Caki2 (cell line): ENCODE measurements around the gene FIS1. TPM values are rescaled to one million over a fixed set of nuclear protein-coding genes. Genes with fewer than 3 reads are reported as not detected.
"Not testable (repeated sequence)": the region's sequence is repeated elsewhere in the genome, so short reads cannot be mapped to it uniquely, and the experiment has no call there.

ENCODE experiments used
- DNase-seq: peaks from one replicate; pipeline ENCODE4 v3.0.0-alpha.2; 2015; ENCODE audit warnings: low read depth
- in situ Hi-C: cut with HindIII; loops from 2 replicates; pipeline ENCODE4 v1.10.0; 2016; ENCODE audit warnings: low sequenced_read_pairs, low pct_unique_long_range_greater_than_20kb, mixed read lengths
- total RNA-seq: library from RNA; depleted of rRNA; stranded (reverse); fragments of >200 nt; shearing (Covaris generic); gene quantifications from 2 replicates; pipeline ENCODE4 v1.2.3, GENCODE V29; 2014; ENCODE audit warnings: low replicate concordance

FIS1 gene
- total RNA-seq, 1 experiment from 2014 or later, result 156 TPM

- in situ Hi-C loops, result no loop called here
Measured at GRCh38 chr7:101216860-101217387, 28.0 kb downstream of the FIS1 start.

GRCh38 chr7:101216001-101216859 lies 28.7 kb downstream of the FIS1 start:
- DNase-seq, result no peak
- in situ Hi-C loops, result no loop called here

More at GRCh38 chr7:101216860-101217387, 28.0 kb downstream of the FIS1 start:
- DNase-seq, result peak; percentile 12

GRCh38 chr7:101212014-101212413 lies 32.9 kb downstream of the FIS1 start:
- in situ Hi-C loops, result no loop called here
- no peak for DNase-seq

- in situ Hi-C loops, result no loop called here
- DNase-seq, result no peak
Measured at GRCh38 chr7:101211501-101211900, 33.4 kb downstream of the FIS1 start.

- in situ Hi-C loops, result no loop called here
- DNase-seq, result no peak
Measured at GRCh38 chr7:101210143-101210542, 34.7 kb downstream of the FIS1 start.

- no peak for DNase-seq
- in situ Hi-C loops, result no loop called here
Measured at GRCh38 chr7:101208794-101209193, 36.1 kb downstream of the FIS1 start.

- DNase-seq, result no peak
- in situ Hi-C loops, result no loop called here
Measured at GRCh38 chr7:101207459-101207858, 37.4 kb downstream of the FIS1 start.

- no peak for DNase-seq
- in situ Hi-C loops, result no loop called here
Measured at GRCh38 chr7:101206665-101207042, 38.2 kb downstream of the FIS1 start.

- DNase-seq, result no peak
- in situ Hi-C loops, result no loop called here
Measured at GRCh38 chr7:101205901-101206664, 38.8 kb downstream of the FIS1 start.

GRCh38 chr7:101203740-101204738 lies 40.8 kb downstream of the FIS1 start:
- in situ Hi-C loops, DNase-seq: not testable (repeated sequence)

GRCh38 chr7:101202603-101202918 lies 42.3 kb downstream of the FIS1 start:
- no peak for DNase-seq

GRCh38 chr7:101201695-101202602 lies 42.9 kb downstream of the FIS1 start:
- DNase-seq, result no peak
- in situ Hi-C loops, result no loop called here

More at GRCh38 chr7:101202603-101202918, 42.3 kb downstream of the FIS1 start:
- in situ Hi-C loops, result no loop called here

- no peak for DNase-seq
- in situ Hi-C loops, result no loop called here
Measured at GRCh38 chr7:101200862-101201599, 43.9 kb downstream of the FIS1 start, which contains the start of gene MOGAT3. Gene MOGAT3, minus strand, starts transcription at chr7:101201036. Its CDS starts 182 bp downstream, at chr7:101200854.

- in situ Hi-C loops, result no loop called here
Measured at GRCh38 chr7:101200504-101200861, 44.4 kb downstream of the FIS1 start.

GRCh38 chr7:101199522-101199921 lies 45.4 kb downstream of the FIS1 start:
- in situ Hi-C loops, result not testable (repeated sequence)

More at GRCh38 chr7:101200504-101200861, 44.4 kb downstream of the FIS1 start:
- DNase-seq, result no peak

GRCh38 chr7:101198476-101198875 lies 46.4 kb downstream of the FIS1 start:
- in situ Hi-C loops, result no loop called here
- DNase-seq, result no peak

More at GRCh38 chr7:101199522-101199921, 45.4 kb downstream of the FIS1 start:
- DNase-seq, result not testable (repeated sequence)
